ENCODE measurements around the gene FAM163A. TPM values are rescaled to one million over a fixed set of nuclear protein-coding genes. Genes with fewer than 3 reads are reported as not detected.

Gene FAM163A
- total RNA-seq, 1 donor from 2014 or later: 1.4 TPM

- no peak for TF ChIP-seq CTCF (conservative IDR thresholded peaks at IDR 0.05)
- H3K27me3 Mint-ChIP-seq: peaks cover 31% of the 10 kb centered on the region
- H3K36me3 Mint-ChIP-seq: no peaks in the 10 kb centered on the region
Measured at GRCh38 chr1:179728271-179728670, 14.8 kb upstream of the FAM163A start.

GRCh38 chr1:179729881-179730280 lies 13.2 kb upstream of the FAM163A start:
- H3K27ac Mint-ChIP-seq: no peak overlapping the region
- no peaks in the 10 kb centered on the region for H3K36me3 Mint-ChIP-seq
- no peaks in the 10 kb centered on the region for H3K9me3 Mint-ChIP-seq
- no peak overlapping the region for H3K4me3 Mint-ChIP-seq
- DNase-seq (ENCODE audit: extremely low spot score, unreplicated experiment): no peak
- no peak for TF ChIP-seq CTCF (conservative IDR thresholded peaks at IDR 0.05)
- H3K27me3 Mint-ChIP-seq: peaks cover 31% of the 10 kb centered on the region
- no peaks in the 10 kb centered on the region for H3K4me1 Mint-ChIP-seq (ENCODE audit: unreplicated experiment)

More at GRCh38 chr1:179728271-179728670, 14.8 kb upstream of the FAM163A start:
- Mint-ChIP-seq H3K9me3 (no peaks in the 10 kb centered on the region), H3K27ac (no peak overlapping the region), H3K4me3 (no peak overlapping the region), H3K4me1 (ENCODE audit: unreplicated experiment) (no peaks in the 10 kb centered on the region)
- no peak for DNase-seq (ENCODE audit: extremely low spot score, unreplicated experiment)

GRCh38 chr1:179731643-179732042 lies 11.4 kb upstream of the FAM163A start:
- Mint-ChIP-seq H3K27ac (no peak overlapping the region), H3K4me3 (no peak overlapping the region), H3K4me1 (ENCODE audit: unreplicated experiment) (no peaks in the 10 kb centered on the region), H3K27me3 (peaks cover 36% of the 10 kb centered on the region), H3K9me3 (no peaks in the 10 kb centered on the region), H3K36me3 (no peaks in the 10 kb centered on the region)
- DNase-seq (ENCODE audit: extremely low spot score, unreplicated experiment): no peak
- TF ChIP-seq CTCF (conservative IDR thresholded peaks at IDR 0.05): no peak

GRCh38 chr1:179742291-179742690 lies 800 bp upstream of the FAM163A start:
- Mint-ChIP-seq H3K27me3 (peaks cover 83% of the 10 kb centered on the region), H3K4me1 (ENCODE audit: unreplicated experiment) (peaks cover 14% of the 10 kb centered on the region), H3K4me3 (peak overlapping the region; percentile 80), H3K36me3 (no peaks in the 10 kb centered on the region), H3K27ac (peak overlapping the region; percentile 52), H3K9me3 (no peaks in the 10 kb centered on the region)
- DNase-seq (ENCODE audit: extremely low spot score, unreplicated experiment): no peak
- no peak for TF ChIP-seq CTCF (conservative IDR thresholded peaks at IDR 0.05)

GRCh38 chr1:179743679-179744400 lies 749 bp downstream of the FAM163A start:
- H3K27me3 Mint-ChIP-seq: peaks cover 86% of the 10 kb centered on the region
- H3K27ac Mint-ChIP-seq: no peak overlapping the region
- H3K36me3 Mint-ChIP-seq: no peaks in the 10 kb centered on the region
- peak overlapping the region; percentile 70 for H3K4me3 Mint-ChIP-seq
- H3K9me3 Mint-ChIP-seq: no peaks in the 10 kb centered on the region
- peaks cover 14% of the 10 kb centered on the region for H3K4me1 Mint-ChIP-seq (ENCODE audit: unreplicated experiment)
- TF ChIP-seq CTCF (conservative IDR thresholded peaks at IDR 0.05): no peak
- DNase-seq (ENCODE audit: extremely low spot score, unreplicated experiment): peak; percentile 74
